ENCODE results near the gene CHAF1A. TPM values are rescaled to one million over a fixed set of nuclear protein-coding genes. Genes with fewer than 3 reads are reported as not detected.
A peak's percentile ranks its signal among the peaks of the same experiment; 100 is the strongest.

Gene CHAF1A
- total and polyA plus RNA-seq, 2 of the 4 experiments (the other 2 are of a cell fraction): 12.4 to 22.9 TPM

GRCh38 chr19:4415352-4415751, 12.9 kb downstream of the CHAF1A start:
- WGBS, 2 experiments (ENCODE audit: extremely low coverage in 2 of 2, insufficient read length in 1 of 2): no CpG with 5 or more reads among the region's 10 CpGs
- dilution Hi-C loops (cut with HindIII; ENCODE audit: low sequenced_read_pairs, unreplicated experiment) (no loop called here), intact Hi-C loops (cut with micrococcal nuclease) (no loop called here), in situ Hi-C loops (cut with MboI; ENCODE audit: low sequenced_read_pairs) (no loop called here)
- TF ChIP-seq RCOR1 (IDR thresholded peaks at IDR 0.05; ENCODE audit: insufficient replicate concordance, low read length) (no peak), BHLHE40 (IDR thresholded peaks at IDR 0.05; ENCODE audit: low read depth, low read length) (no peak), POLR2A (IDR thresholded peaks at IDR 0.05; ENCODE audit: low read depth, low read length) (no peak), MAZ (IDR thresholded peaks at IDR 0.05; ENCODE audit: borderline replicate concordance, low read depth, low read length) (no peak), FOS (IDR thresholded peaks at IDR 0.05; ENCODE audit: low read depth, low read length) (no peak), NFE2L2 (IDR thresholded peaks at IDR 0.05; ENCODE audit: low read depth, low read length) (no peak), CTCF (conservative IDR thresholded peaks at IDR 0.05; ENCODE audit: low read depth, low read length) (no peak), CHD1 (IDR thresholded peaks at IDR 0.05; ENCODE audit: low read depth, low read length) (no peak), SMC3 (IDR thresholded peaks at IDR 0.05; ENCODE audit: low read depth, low read length) (no peak), MAFK (IDR thresholded peaks at IDR 0.05; ENCODE audit: low read depth, low read length) (no peak), RAD21 (IDR thresholded peaks at IDR 0.05; ENCODE audit: low read length) (no peak), RFX5 (IDR thresholded peaks at IDR 0.05; ENCODE audit: low read depth, low read length) (no peak), USF2 (IDR thresholded peaks at IDR 0.05; ENCODE audit: low read depth, low read length) (no peak), MXI1 (IDR thresholded peaks at IDR 0.05; ENCODE audit: borderline replicate concordance, low read depth, low read length) (no peak)
- TF ChIP-seq, protein P1, sequence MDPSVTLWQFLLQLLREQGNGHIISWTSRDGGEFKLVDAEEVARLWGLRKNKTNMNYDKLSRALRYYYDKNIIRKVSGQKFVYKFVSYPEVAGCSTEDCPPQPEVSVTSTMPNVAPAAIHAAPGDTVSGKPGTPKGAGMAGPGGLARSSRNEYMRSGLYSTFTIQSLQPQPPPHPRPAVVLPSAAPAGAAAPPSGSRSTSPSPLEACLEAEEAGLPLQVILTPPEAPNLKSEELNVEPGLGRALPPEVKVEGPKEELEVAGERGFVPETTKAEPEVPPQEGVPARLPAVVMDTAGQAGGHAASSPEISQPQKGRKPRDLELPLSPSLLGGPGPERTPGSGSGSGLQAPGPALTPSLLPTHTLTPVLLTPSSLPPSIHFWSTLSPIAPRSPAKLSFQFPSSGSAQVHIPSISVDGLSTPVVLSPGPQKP (IDR thresholded peaks at IDR 0.05; ENCODE audit: borderline replicate concordance, low read depth, low read length): no peak
- Histone ChIP-seq H3K9me3 (ENCODE audit: control insufficient read depth, insufficient read depth, low read length) (no peaks in the 10 kb centered on the region), H4K8ac (ENCODE audit: low read depth in 2 of 2, low read length in 2 of 2) (peak overlapping the region; percentile 64 to 79; a peak in 3 of 4 replicates), H4K5ac (ENCODE audit: low read depth, low read length) (no peak overlapping the region), H3K9ac (ENCODE audit: low read depth, low read length) (peak overlapping the region; percentile 5; the same call in 1 of the 2 replicates), H4K91ac (ENCODE audit: insufficient read depth, low read depth, low read length) (peak overlapping the region; percentile 61; the same call in 1 of the 2 replicates), H3K36me3 (ENCODE audit: control insufficient read depth, insufficient read depth, low read length) (peaks cover 5% of the 10 kb centered on the region), H3K18ac (ENCODE audit: low read depth, low read length) (no peak overlapping the region), H4K20me1 (ENCODE audit: insufficient read depth, low read length) (peaks cover 19% of the 10 kb centered on the region), H2AK9ac (replicated peaks; ENCODE audit: low read depth, low read length, poor library complexity) (peak overlapping the region; percentile 77), H3K4me1 (ENCODE audit: control insufficient read depth, insufficient read depth, low read length) (peaks cover 7% of the 10 kb centered on the region), H2BK20ac (ENCODE audit: low read depth, low read length) (peak overlapping the region; percentile 39), H3K27me3 (ENCODE audit: control insufficient read depth, insufficient read depth, low read length) (no peaks in the 10 kb centered on the region), H3K27ac (ENCODE audit: insufficient read depth, low read length) (peak overlapping the region; percentile 35; the same call in 1 of the 2 replicates), H2AK5ac (ENCODE audit: low read depth, low read length) (peak overlapping the region; percentile 43; the same call in 1 of the 2 replicates), H2AFZ (replicated peaks; ENCODE audit: low read length, poor library complexity) (peak overlapping the region; percentile 69), H2BK5ac (ENCODE audit: low read depth, low read length, poor library complexity, severe bottlenecking) (peak overlapping the region; percentile 22), H3K9me1 (ENCODE audit: insufficient read depth, low read length) (peaks cover 15% of the 10 kb centered on the region; the same call in 1 of the 2 replicates), H3K56ac (ENCODE audit: extremely low read depth, insufficient read depth, low read length) (no peak overlapping the region), H3K4me3 (ENCODE audit: insufficient read depth, low read depth, low read length) (no peak overlapping the region), H2BK120ac (ENCODE audit: low read depth, low read length) (peak overlapping the region; percentile 61; the same call in 1 of the 2 replicates), H2BK15ac (ENCODE audit: low read depth, low read length) (no peak overlapping the region; the same call in 2 of the 3 replicates), H3K79me1 (ENCODE audit: low read depth in 1 of 2, low read length in 2 of 2) (peaks cover 26 to 54% of the 10 kb centered on the region in 2 experiments), H3K4me2 (ENCODE audit: low read depth, low read length) (peak overlapping the region; percentile 69), H3K4ac (ENCODE audit: low read depth, low read length) (peak overlapping the region; percentile 25; the same call in 1 of the 2 replicates), H3K14ac (replicated peaks; ENCODE audit: low read depth, low read length) (peak overlapping the region; percentile 83), H3K23ac (ENCODE audit: low read depth, low read length) (peak overlapping the region; percentile 90)
- ChIA-PET CTCF (interaction anchor here (1.0 to 1.8 kb wide), 2 partner anchors 13 to 15 kb away, joined by 5 to 10 read pairs; partner anchors contain the start of genes CHAF1A and SH3GL1), POLR2A (ENCODE audit: unreplicated experiment) (no interaction called here)
- ATAC-seq (ENCODE audit: low read depth): peak; percentile 69
- BruUV-seq (replicated peaks): no TSS peak
- DNase-seq: no peak
